GM23338 (cell line): ENCODE results near the gene GLB1L.

Experiments used
- CTCF ChIP-seq, 2 experiments: fragments of 200-600 bp in 1 of 2; sonication (generic) in 1 of 2; conservative IDR thresholded peaks; 2 replicates each; pipeline versions ENCODE4 v1.5.1 to v1.6.1; 2016 to 2017; ENCODE audit warnings: antibody characterized with exemption in 2 of 2, low read depth in 2 of 2, mild to moderate bottlenecking in 2 of 2, moderate library complexity in 1 of 2
- EZH2 ChIP-seq: fragments of 200-600 bp; sonication (generic); IDR thresholded peaks from one replicate; pipeline ENCODE4 v1.8.0; 2017; ENCODE audit warnings: antibody characterized with exemption, mild to moderate bottlenecking, low read depth; ENCODE audit not compliant: unreplicated experiment

DNA sequence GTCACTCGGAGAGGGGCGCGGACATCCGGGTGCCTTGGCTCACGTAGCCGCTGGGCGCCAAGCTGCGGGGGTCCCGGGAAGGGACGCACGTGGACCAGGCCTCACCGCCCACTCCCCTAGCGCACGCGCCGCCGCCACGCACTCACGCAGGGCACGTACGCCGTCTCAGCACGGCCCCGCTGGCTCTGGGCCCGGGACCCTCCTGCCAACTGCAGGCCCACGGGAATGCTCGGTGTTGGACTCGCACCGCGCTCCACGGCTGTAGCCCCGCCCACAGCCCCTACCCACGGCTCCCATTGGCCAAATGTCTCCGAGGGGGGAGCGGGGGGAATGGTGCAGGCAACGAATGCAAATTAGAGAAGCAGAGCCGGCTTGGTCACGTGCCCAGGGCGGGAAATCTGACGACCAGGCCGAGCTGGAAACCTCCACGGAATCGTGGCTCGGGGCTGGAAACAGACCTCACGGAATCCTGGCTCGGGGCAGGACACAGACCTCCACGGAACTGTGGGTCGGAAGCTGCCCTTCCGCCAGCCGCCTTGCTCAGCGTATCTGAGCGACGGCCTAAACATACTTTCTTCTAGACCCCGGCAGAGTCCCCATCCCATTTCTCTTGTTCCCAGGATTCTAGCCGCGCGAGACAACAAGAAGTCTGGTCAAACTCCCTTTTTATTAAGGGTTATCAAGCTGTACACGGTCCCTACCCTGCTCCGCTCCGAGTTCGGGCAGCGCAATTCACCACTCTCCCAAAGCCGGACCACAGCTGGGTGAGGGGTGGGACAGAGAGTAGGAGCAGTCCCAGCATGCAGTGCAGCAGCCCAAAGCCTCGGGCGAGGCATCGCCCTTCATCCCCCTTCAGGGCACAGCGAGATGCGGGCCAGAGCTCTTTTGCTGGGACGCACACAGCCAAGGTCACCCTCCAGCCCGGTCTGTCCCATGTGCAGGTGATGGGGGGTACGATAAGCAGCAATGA lies 26.2 kb downstream of the GLB1L start, which contains the start of gene ABCB6:
- TF ChIP-seq EZH2 (no peak), CTCF (conservative IDR thresholded peaks at IDR 0.05; ENCODE audit: low read depth in 2 of 2) (no peak)
